ENCODE results near the gene PPM1L. TPM values are rescaled to one million over a fixed set of nuclear protein-coding genes. Genes with fewer than 3 reads are reported as not detected.

The PPM1L gene
- total and polyA plus RNA-seq, 2 donors (not counting 1 experiment from before 2014, with no cell fraction given): 1.1 to 12.0 TPM

GRCh38 chr3:160774172-160774571, 18.1 kb downstream of the PPM1L start:
- ChIA-PET CTCF (no interaction called here), POLR2A (no interaction called here)
- H2AFZ ChIP-seq (ENCODE audit: insufficient read depth, low read depth, low read length, poor library complexity, severe bottlenecking): no peak overlapping the region
- no peaks in the 10 kb centered on the region for H4K20me1 ChIP-seq (ENCODE audit: control insufficient read depth, insufficient read depth, low read length, poor library complexity, severe bottlenecking)
- no peaks in the 10 kb centered on the region for H3K9me3 Mint-ChIP-seq (ENCODE audit: insufficient read depth)
- peaks cover 4% of the 10 kb centered on the region for H3K27me3 Mint-ChIP-seq
- H3K4me1 Mint-ChIP-seq: no peaks in the 10 kb centered on the region
- H3K27ac Mint-ChIP-seq: no peak overlapping the region
- DNase-seq (no peak), ATAC-seq (ENCODE audit: low read depth) (no peak)
- no peaks in the 10 kb centered on the region for H3K36me3 ChIP-seq (replicated peaks in 1 of 2; ENCODE audit: control extremely low read depth in 1 of 2, control insufficient read depth in 1 of 2, extremely low read depth in 1 of 2, insufficient read depth in 2 of 2, low read length in 1 of 2)
- H3K9me3 ChIP-seq (ENCODE audit: control extremely low read depth in 1 of 3, control insufficient read depth in 2 of 3, insufficient read depth in 1 of 3, low read length in 2 of 3): no peaks in the 10 kb centered on the region
- no peak overlapping the region for H3K9ac ChIP-seq (ENCODE audit: low read length)
- H3K27me3 ChIP-seq (replicated peaks in 1 of 4; ENCODE audit: control extremely low read depth in 1 of 4, control insufficient read depth in 3 of 4, insufficient read depth in 4 of 4, low read length in 3 of 4): no peaks in the 10 kb centered on the region
- no peak overlapping the region for H3K4me3 Mint-ChIP-seq
- intact Hi-C loops (cut with micrococcal nuclease): no loop called here
- H3K4me1 ChIP-seq (ENCODE audit: control insufficient read depth in 2 of 2, insufficient read depth in 2 of 2, low read length in 2 of 2): no peaks in the 10 kb centered on the region
- H3K4me3 ChIP-seq (ENCODE audit: control extremely low read depth in 1 of 5, extremely low read depth in 1 of 5, insufficient read depth in 1 of 5, low read depth in 2 of 5, low read length in 4 of 5): no peak overlapping the region
- TF ChIP-seq EZH2 (IDR thresholded peaks at IDR 0.05; ENCODE audit: borderline replicate concordance, insufficient read depth, low read depth, low read length, poor library complexity, severe bottlenecking) (no peak), CTCF (IDR thresholded peaks at IDR 0.05) (no peak)
- no peak overlapping the region for H3K27ac ChIP-seq (ENCODE audit: low read length in 2 of 2)
- H3K79me2 ChIP-seq (ENCODE audit: control insufficient read depth, insufficient read depth, low read length): no peaks in the 10 kb centered on the region
- WGBS (ENCODE audit: insufficient coverage): 66% methylated on average over 2 of the region's 3 CpGs
- H3K4me2 ChIP-seq (replicated peaks; ENCODE audit: low read depth, low read length, poor library complexity, severe bottlenecking): no peak overlapping the region

GRCh38 chr3:160778480-160778879, 22.4 kb downstream of the PPM1L start:
- no peak overlapping the region for H3K27ac ChIP-seq (ENCODE audit: low read length in 2 of 2)
- H3K27me3 ChIP-seq (replicated peaks in 1 of 4; ENCODE audit: control extremely low read depth in 1 of 4, control insufficient read depth in 3 of 4, insufficient read depth in 4 of 4, low read length in 3 of 4): no peaks in the 10 kb centered on the region
- no CpG with 5 or more reads among the region's 1 CpG for WGBS (ENCODE audit: insufficient coverage)
- H3K4me3 ChIP-seq (ENCODE audit: control extremely low read depth in 1 of 5, extremely low read depth in 1 of 5, insufficient read depth in 1 of 5, low read depth in 2 of 5, low read length in 4 of 5): no peak overlapping the region
- H3K9me3 ChIP-seq (ENCODE audit: control extremely low read depth in 1 of 3, control insufficient read depth in 2 of 3, insufficient read depth in 1 of 3, low read length in 2 of 3): no peaks in the 10 kb centered on the region
- H2AFZ ChIP-seq (ENCODE audit: insufficient read depth, low read depth, low read length, poor library complexity, severe bottlenecking): no peak overlapping the region
- Mint-ChIP-seq H3K27me3 (no peaks in the 10 kb centered on the region), H3K9me3 (ENCODE audit: insufficient read depth) (no peaks in the 10 kb centered on the region), H3K27ac (no peak overlapping the region), H3K4me3 (no peak overlapping the region), H3K4me1 (peaks cover 4% of the 10 kb centered on the region)
- no peaks in the 10 kb centered on the region for H3K79me2 ChIP-seq (ENCODE audit: control insufficient read depth, insufficient read depth, low read length)
- H3K4me2 ChIP-seq (replicated peaks; ENCODE audit: low read depth, low read length, poor library complexity, severe bottlenecking): no peak overlapping the region
- no peak for TF ChIP-seq CTCF (IDR thresholded peaks at IDR 0.05)
- TF ChIP-seq EZH2 (IDR thresholded peaks at IDR 0.05; ENCODE audit: borderline replicate concordance, insufficient read depth, low read depth, low read length, poor library complexity, severe bottlenecking): no peak
- DNase-seq: no peak
- ChIA-PET POLR2A (no interaction called here), CTCF (no interaction called here)
- H4K20me1 ChIP-seq (ENCODE audit: control insufficient read depth, insufficient read depth, low read length, poor library complexity, severe bottlenecking): no peaks in the 10 kb centered on the region
- no peak overlapping the region for H3K9ac ChIP-seq (ENCODE audit: low read length)
- intact Hi-C loops (cut with micrococcal nuclease): no loop called here
- no peak for ATAC-seq (ENCODE audit: low read depth)
- no peaks in the 10 kb centered on the region for H3K36me3 ChIP-seq (replicated peaks in 1 of 2; ENCODE audit: control extremely low read depth in 1 of 2, control insufficient read depth in 1 of 2, extremely low read depth in 1 of 2, insufficient read depth in 2 of 2, low read length in 1 of 2)
- H3K4me1 ChIP-seq (ENCODE audit: control insufficient read depth in 2 of 2, insufficient read depth in 2 of 2, low read length in 2 of 2): peaks cover 0 to 3% of the 10 kb centered on the region in 2 donors

All from B cell (primary cell).